ENCODE measurements around the gene PLCH1.

PLCH1 gene

GRCh38 chr3:155682426-155683343, 62.2 kb downstream of the PLCH1 start:
- no peak for DNase-seq

- DNase-seq, result no peak
These were observed 68.5 kb downstream of the PLCH1 start for GRCh38 chr3:155676252-155676981.

- DNase-seq, result no peak
These were observed 69.8 kb downstream of the PLCH1 start for GRCh38 chr3:155675094-155675493.

GRCh38 chr3:155673421-155673820, 71.5 kb downstream of the PLCH1 start:
- no peak for DNase-seq

- DNase-seq, result no peak
These were observed 74.5 kb downstream of the PLCH1 start for GRCh38 chr3:155670335-155670734.

- no peak for DNase-seq
These were observed 76.9 kb downstream of the PLCH1 start for GRCh38 chr3:155667988-155668387.

GRCh38 chr3:155664925-155665695, 79.8 kb downstream of the PLCH1 start:
- no peak for DNase-seq

- no peak for DNase-seq
These were observed 81.2 kb downstream of the PLCH1 start for GRCh38 chr3:155663467-155664212.

- no peak for DNase-seq
These were observed 83.1 kb downstream of the PLCH1 start for GRCh38 chr3:155661760-155662159.

GRCh38 chr3:155661042-155661441, 83.8 kb downstream of the PLCH1 start:
- DNase-seq, result no peak

GRCh38 chr3:155658671-155659261, 86.1 kb downstream of the PLCH1 start:
- no peak for DNase-seq

- no peak for DNase-seq
These were observed 86.9 kb downstream of the PLCH1 start for GRCh38 chr3:155658006-155658405.

GRCh38 chr3:155657161-155657560, 87.7 kb downstream of the PLCH1 start:
- DNase-seq, result no peak

GRCh38 chr3:155656466-155656865, 88.4 kb downstream of the PLCH1 start:
- no peak for DNase-seq

- DNase-seq, result no peak
These were observed 93.2 kb downstream of the PLCH1 start for GRCh38 chr3:155651489-155652218.

- DNase-seq, result no peak
These were observed 96.8 kb downstream of the PLCH1 start for GRCh38 chr3:155648013-155648591.

GRCh38 chr3:155647206-155647605, 97.7 kb downstream of the PLCH1 start:
- no peak for DNase-seq

- DNase-seq, result no peak
These were observed 98.2 kb downstream of the PLCH1 start for GRCh38 chr3:155646669-155647068.

GRCh38 chr3:155646128-155646527, 98.7 kb downstream of the PLCH1 start:
- no peak for DNase-seq

- no peak for DNase-seq
These were observed 101.2 kb downstream of the PLCH1 start for GRCh38 chr3:155643581-155644165.

GRCh38 chr3:155641956-155642355, 102.9 kb downstream of the PLCH1 start:
- no peak for DNase-seq
